Upper lobe of left lung (tissue), 6 donors: Measurements from ENCODE around the gene PDGFC. TPM values are rescaled to one million over a fixed set of nuclear protein-coding genes. Genes with fewer than 3 reads are reported as not detected.

Experiments
- ATAC-seq, 2 donors: fragments of 200-7000 bp; cut with Tn5 transposase; one replicate each; pipeline ENCODE4 v1.9.1; 2022; ENCODE audit warnings: mild to moderate bottlenecking in 2 of 2, moderate library complexity in 2 of 2; ENCODE audit not compliant: low FRiP score in 2 of 2
- DNase-seq, 2 donors: peaks; one replicate each; pipeline ENCODE4 v3.0.0-alpha.2; 2019 to 2020
- H3K27ac ChIP-seq, 4 donors: fragments of 200-600 bp; sonication (generic); one replicate each; pipeline ENCODE4 v1.5.1; 2016 to 2019
- H3K27me3 ChIP-seq, 4 donors: fragments of 200-600 bp; sonication (generic); one replicate each; pipeline ENCODE4 v1.5.1; 2017 to 2019
- H3K36me3 ChIP-seq, 4 donors: fragments of 200-600 bp; sonication (generic); one replicate each; pipeline ENCODE4 v1.5.1; 2016 to 2019
- H3K4me1 ChIP-seq, 4 donors: fragments of 200-600 bp; sonication (generic); one replicate each; pipeline ENCODE4 v1.5.1; 2018 to 2019
- H3K4me3 ChIP-seq, 4 donors: fragments of 200-600 bp; sonication (generic); one replicate each; pipeline ENCODE4 v1.5.1; 2017 to 2019; ENCODE audit warnings: mild to moderate bottlenecking in 2 of 4, moderate library complexity in 1 of 4
- H3K9me3 ChIP-seq, 4 donors: fragments of 200-600 bp; sonication (generic); one replicate each; pipeline ENCODE4 v1.5.1; 2018 to 2019
- EP300 ChIP-seq, 4 donors: sonication (generic); formaldehyde crosslinking; IDR thresholded peaks; one replicate each; pipeline ENCODE4 v1.5.1; 2017; ENCODE audit warnings: antibody characterized with exemption in 4 of 4, control low read depth in 2 of 4
- POLR2A ChIP-seq, 4 donors: fragments of 450-650 bp; IDR thresholded peaks; one replicate each; pipeline ENCODE4 v1.5.1; 2016 to 2017; ENCODE audit warnings: antibody characterized with exemption in 4 of 4, mild to moderate bottlenecking in 2 of 4
- POLR2AphosphoS5 ChIP-seq, 2 donors: sonication (generic); formaldehyde crosslinking; IDR thresholded peaks; one replicate each; pipeline ENCODE4 v1.5.1; 2017; ENCODE audit warnings: antibody characterized with exemption in 2 of 2
- WGBS, 2 donors: methylation state at CpG; one replicate each; pipeline ENCODE4 v1.1.5; 2017 to 2018; 5-methylcytosine and 5-hydroxymethylcytosine counted together
- total RNA-seq, 6 donors: library from RNA; depleted of rRNA in 4 of 6; stranded (reverse); fragments of >200 nt in 4 of 6; gene quantifications; one replicate each; pipeline versions ENCODE4 v1.1.0 to v1.2.1, GENCODE V29; 2016 to 2021
- TF ChIP-seq, protein P1 (sequence below), 6 experiments: fragments of 450-650 bp in 4 of 6; fragments of 200-600 bp in 2 of 6; sonication (generic) in 2 of 6; IDR thresholded peaks; one replicate each; pipeline ENCODE4 v1.5.1; 2016 to 2019; ENCODE audit warnings: antibody characterized with exemption in 6 of 6
- donor health status: DM: no; HTN: no; CAD: no; lungs with moderate emphysema.
- donor health status: DM: no; HTN: yes; CAD: no; lungs with severe emphysema.

Gene PDGFC
- total RNA-seq, 6 donors from 2014 or later, result 14.4 to 39.9 (median 28.5) TPM

DNA sequence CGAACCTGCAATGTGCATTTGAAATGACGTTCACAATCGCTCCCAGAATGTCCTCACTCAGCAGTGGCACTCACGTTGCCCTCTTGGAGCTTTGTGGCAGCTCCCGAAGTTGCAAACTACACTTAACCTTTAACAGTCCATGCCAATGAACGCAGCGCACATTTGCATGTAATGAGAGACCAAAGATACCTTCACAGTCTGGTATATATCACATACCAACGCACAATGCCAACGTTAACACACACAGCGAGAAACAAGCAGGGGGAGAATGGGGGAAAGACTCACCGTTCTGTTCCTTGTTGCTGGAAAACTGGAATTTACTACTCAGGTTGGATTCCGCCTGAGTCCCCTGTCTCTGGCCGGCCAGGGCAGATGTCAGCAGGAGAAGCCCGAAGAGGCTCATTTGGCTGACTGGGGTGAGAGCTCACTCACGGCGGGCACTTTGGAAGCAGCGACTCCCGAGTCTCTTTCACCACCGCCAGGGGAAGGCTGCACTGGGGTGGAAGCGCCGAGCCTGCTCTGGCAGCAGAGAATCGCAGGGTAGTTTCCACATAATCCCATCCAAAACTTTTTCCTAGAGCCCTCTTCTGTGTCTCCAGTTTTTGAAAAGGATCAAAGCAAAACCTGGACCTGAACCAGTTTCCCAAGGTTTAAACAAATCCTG lies 966 bp downstream of the PDGFC start:
- ATAC-seq (peak; percentile 70 to 74), DNase-seq (peak; percentile 67 to 71)
- no peaks in the 10 kb centered on the region for H3K36me3 ChIP-seq
- no peaks in the 10 kb centered on the region for H3K27me3 ChIP-seq
- peak overlapping the region; percentile 84 to 94 (median 92) for H3K27ac ChIP-seq
- H3K4me3 ChIP-seq, result peak overlapping the region; percentile 24 to 76 (median 63)
- WGBS, 2 donors, result 3 to 4% methylated on average over 18 to 22 of the region's 22 CpGs
- no peaks in the 10 kb centered on the region for H3K9me3 ChIP-seq
- TF ChIP-seq POLR2AphosphoS5 (IDR thresholded peaks at IDR 0.05), result no peak
- no peak for TF ChIP-seq EP300 (IDR thresholded peaks at IDR 0.05)
- TF ChIP-seq, protein P1, sequence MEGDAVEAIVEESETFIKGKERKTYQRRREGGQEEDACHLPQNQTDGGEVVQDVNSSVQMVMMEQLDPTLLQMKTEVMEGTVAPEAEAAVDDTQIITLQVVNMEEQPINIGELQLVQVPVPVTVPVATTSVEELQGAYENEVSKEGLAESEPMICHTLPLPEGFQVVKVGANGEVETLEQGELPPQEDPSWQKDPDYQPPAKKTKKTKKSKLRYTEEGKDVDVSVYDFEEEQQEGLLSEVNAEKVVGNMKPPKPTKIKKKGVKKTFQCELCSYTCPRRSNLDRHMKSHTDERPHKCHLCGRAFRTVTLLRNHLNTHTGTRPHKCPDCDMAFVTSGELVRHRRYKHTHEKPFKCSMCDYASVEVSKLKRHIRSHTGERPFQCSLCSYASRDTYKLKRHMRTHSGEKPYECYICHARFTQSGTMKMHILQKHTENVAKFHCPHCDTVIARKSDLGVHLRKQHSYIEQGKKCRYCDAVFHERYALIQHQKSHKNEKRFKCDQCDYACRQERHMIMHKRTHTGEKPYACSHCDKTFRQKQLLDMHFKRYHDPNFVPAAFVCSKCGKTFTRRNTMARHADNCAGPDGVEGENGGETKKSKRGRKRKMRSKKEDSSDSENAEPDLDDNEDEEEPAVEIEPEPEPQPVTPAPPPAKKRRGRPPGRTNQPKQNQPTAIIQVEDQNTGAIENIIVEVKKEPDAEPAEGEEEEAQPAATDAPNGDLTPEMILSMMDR (IDR thresholded peaks at IDR 0.05), result peak in 5 of 6 experiments; percentile 30 to 59 (median 46)
- TF ChIP-seq POLR2A (IDR thresholded peaks at IDR 0.05), result peak in 2 of 4 donors; percentile 24 to 42
- H3K4me1 ChIP-seq, result peaks cover 0 to 20% (median 14%) of the 10 kb centered on the region in 4 donors

GRCh38 chr4:156969911-156970310 lies 1.7 kb downstream of the PDGFC start:
- TF ChIP-seq POLR2AphosphoS5 (IDR thresholded peaks at IDR 0.05), result no peak
- TF ChIP-seq, protein P1 (IDR thresholded peaks at IDR 0.05), result no peak
- no peak for TF ChIP-seq POLR2A (IDR thresholded peaks at IDR 0.05)
- TF ChIP-seq EP300 (IDR thresholded peaks at IDR 0.05), result no peak
- no peaks in the 10 kb centered on the region for H3K27me3 ChIP-seq
- H3K4me3 ChIP-seq, result peak overlapping the region; percentile 16 to 76 (median 63)
- H3K9me3 ChIP-seq, result no peaks in the 10 kb centered on the region
- peak overlapping the region in 2 of 4 donors; percentile 94 for H3K27ac ChIP-seq
- no peak for ATAC-seq
- H3K36me3 ChIP-seq, result no peaks in the 10 kb centered on the region
- H3K4me1 ChIP-seq, result peaks cover 0 to 20% (median 14%) of the 10 kb centered on the region in 4 donors
- no peak for DNase-seq
- WGBS, 2 donors, result 0 to 3% methylated on average over 2 of the region's 2 CpGs

GRCh38 chr4:156969101-156969500 lies 2.5 kb downstream of the PDGFC start:
- WGBS, 2 donors, result 57 to 59% methylated on average over 3 of the region's 3 CpGs
- H3K27ac ChIP-seq, result no peak overlapping the region
- peaks cover 0 to 20% (median 14%) of the 10 kb centered on the region in 4 donors for H3K4me1 ChIP-seq
- no peaks in the 10 kb centered on the region for H3K36me3 ChIP-seq
- TF ChIP-seq EP300 (IDR thresholded peaks at IDR 0.05) (no peak), POLR2A (IDR thresholded peaks at IDR 0.05) (no peak)
- H3K27me3 ChIP-seq, result no peaks in the 10 kb centered on the region
- ATAC-seq, result no peak
- no peak for DNase-seq
- H3K4me3 ChIP-seq, result peak overlapping the region in 2 of 4 donors; percentile 70 to 76
- H3K9me3 ChIP-seq, result no peaks in the 10 kb centered on the region

DNA sequence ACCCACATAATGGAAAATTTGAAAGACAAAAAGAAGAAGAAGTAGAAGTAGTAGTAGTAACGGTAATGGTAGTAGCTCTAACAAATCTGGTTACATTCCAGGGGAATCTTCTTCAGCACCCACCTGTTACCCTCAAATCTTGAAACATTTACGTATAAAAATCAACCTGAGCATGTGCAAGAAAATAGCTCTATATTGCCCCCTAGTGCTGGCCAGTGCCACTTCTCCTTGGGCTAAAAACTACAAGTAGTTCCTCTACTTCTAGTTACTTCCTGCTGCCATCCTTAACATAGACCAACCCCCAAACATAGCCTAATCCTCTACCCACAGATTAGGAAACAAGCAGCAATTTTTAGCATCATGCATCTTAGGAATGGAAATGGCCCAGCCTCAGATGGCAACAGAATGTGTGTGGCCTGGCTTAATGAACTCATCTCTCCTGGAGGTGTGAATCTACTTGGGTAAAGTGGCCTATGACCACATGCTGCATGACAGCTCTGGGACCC lies 3.1 kb downstream of the PDGFC start:
- no peaks in the 10 kb centered on the region for H3K9me3 ChIP-seq
- no peaks in the 10 kb centered on the region for H3K27me3 ChIP-seq
- H3K36me3 ChIP-seq, result no peaks in the 10 kb centered on the region
- DNase-seq (peak in 1 of 2 donors; percentile 65), ATAC-seq (peak; percentile 71 to 77)
- no peak overlapping the region for H3K27ac ChIP-seq
- H3K4me3 ChIP-seq, result peak overlapping the region in 2 of 4 donors; percentile 70 to 76
- peaks cover 0 to 20% (median 14%) of the 10 kb centered on the region in 4 donors for H3K4me1 ChIP-seq
- TF ChIP-seq, protein P1 (IDR thresholded peaks at IDR 0.05), result peak; percentile 63 to 85 (median 75)
- TF ChIP-seq POLR2AphosphoS5 (IDR thresholded peaks at IDR 0.05) (no peak), POLR2A (IDR thresholded peaks at IDR 0.05) (no peak)
- WGBS, 2 donors, result 11 to 18% methylated on average over 2 of the region's 2 CpGs

GRCh38 chr4:156966836-156967235 lies 4.8 kb downstream of the PDGFC start:
- H3K4me1 ChIP-seq, result peaks cover 0 to 25% (median 19%) of the 10 kb centered on the region in 4 donors
- TF ChIP-seq POLR2AphosphoS5 (IDR thresholded peaks at IDR 0.05) (no peak), EP300 (IDR thresholded peaks at IDR 0.05) (no peak), POLR2A (IDR thresholded peaks at IDR 0.05) (no peak)
- TF ChIP-seq, protein P1 (IDR thresholded peaks at IDR 0.05), result no peak
- DNase-seq, result no peak
- H3K36me3 ChIP-seq, result no peaks in the 10 kb centered on the region
- H3K9me3 ChIP-seq, result no peaks in the 10 kb centered on the region
- H3K27me3 ChIP-seq, result no peaks in the 10 kb centered on the region
- no peak for ATAC-seq
- 71% methylated on average over 2 of the region's 2 CpGs for WGBS, 2 donors
- H3K4me3 ChIP-seq, result no peak overlapping the region
- H3K27ac ChIP-seq, result no peak overlapping the region
